ENCODE results near the gene STARD3NL. TPM values are rescaled to one million over a fixed set of nuclear protein-coding genes. Genes with fewer than 3 reads are reported as not detected.
"Not testable (repeated sequence)": the region's sequence is repeated elsewhere in the genome, so short reads cannot be mapped to it uniquely, and the experiment has no call there.

STARD3NL gene, protein sequence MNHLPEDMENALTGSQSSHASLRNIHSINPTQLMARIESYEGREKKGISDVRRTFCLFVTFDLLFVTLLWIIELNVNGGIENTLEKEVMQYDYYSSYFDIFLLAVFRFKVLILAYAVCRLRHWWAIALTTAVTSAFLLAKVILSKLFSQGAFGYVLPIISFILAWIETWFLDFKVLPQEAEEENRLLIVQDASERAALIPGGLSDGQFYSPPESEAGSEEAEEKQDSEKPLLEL
- 48.7 TPM for total RNA-seq

DNA sequence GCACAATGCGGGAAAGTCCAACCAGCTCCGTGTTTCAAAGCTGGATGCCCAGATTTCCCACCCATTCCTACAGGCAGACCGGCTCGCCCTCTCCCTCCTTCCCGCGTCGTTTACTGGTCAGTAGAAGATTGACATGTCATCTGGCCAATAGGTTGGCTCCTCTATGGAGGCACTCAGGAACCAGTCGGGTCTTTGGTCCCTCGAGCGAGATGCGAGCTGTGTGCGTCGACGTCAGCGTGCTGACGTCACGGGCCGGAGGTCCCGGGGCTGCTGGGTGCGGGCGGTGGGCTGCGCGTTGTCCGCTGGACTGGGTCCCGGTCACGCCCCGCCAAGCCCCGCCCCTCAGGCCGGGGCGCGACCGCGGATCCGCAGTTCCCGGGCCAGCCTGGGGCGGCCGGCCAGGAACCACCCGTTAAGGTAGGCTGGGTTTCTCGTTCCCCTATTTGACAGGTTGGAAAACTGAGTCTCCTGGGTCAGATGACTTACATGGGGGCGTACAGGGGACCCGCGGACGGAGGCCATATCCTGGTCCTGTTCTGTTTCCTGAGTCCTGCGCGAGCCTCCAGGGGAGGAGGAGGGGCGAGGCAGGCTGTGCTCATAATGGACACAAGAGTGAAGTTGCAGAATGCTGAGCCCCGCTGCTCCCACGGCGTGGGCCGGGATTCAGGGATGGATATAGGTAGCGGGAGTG is at the start of gene STARD3NL:
Gene STARD3NL (plus strand): TSS at position 242 of the 691 bp plus-strand sequence. CDS start 29,260 bp downstream, outside the sequence.
- peak; percentile 100 for DNase-seq

DNA sequence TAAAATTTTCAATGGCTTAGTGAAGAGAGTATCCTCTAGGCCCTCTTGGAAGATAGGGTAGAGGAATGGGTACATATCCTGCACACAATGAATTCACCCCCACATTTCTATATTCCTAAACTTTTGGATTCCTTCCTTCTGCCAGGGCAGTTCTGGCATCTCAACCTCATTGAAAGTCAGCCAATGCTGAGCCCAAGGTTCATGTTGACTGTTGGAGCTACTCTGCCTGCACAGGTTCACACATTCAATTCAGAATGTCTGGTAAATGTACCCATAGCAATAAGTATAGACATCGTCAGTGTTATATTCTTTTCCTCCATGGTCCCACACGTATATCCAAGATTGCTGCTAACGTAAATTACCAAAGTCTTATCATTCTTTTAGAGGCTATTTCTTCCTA is 48.9 kb upstream of the STARD3NL start:
- DNase-seq, result no peak

DNA sequence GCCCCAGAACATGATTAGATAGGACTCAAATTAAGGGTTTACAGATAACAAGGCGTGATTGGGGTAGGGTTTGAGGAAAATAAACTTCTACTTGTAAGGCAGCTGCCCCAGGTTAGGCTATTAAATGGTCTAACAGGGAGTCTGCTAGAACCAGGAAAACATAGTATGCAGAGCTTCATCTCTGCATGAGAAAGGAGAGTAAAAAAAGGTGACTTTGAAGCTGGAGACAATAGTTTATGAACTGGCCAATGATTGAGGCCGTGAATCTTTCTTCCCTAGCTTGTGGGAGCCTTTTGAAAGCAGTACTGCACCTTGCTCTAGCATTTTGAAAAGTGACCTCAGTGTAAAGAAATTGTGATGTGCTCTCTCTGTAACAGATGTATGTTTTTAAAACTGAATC is 48.5 kb upstream of the STARD3NL start:
- no peak for DNase-seq

DNA sequence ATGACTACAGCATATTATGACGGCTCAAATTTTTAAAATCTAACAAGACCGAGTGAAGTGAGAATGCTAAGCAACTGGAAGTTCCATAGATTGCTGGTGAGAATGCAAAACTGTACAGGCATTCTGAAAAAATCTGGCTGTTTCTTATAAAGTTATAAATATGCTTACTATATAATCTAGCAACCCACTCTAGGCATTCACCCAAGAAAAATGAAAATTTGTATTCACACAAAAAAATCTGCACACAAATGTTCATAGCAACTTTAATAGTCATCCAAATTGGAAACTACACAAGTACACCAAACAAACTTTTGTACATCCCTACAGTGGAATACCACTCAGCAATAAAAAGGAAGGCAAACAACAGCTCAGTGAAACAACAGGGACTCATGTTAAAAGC is 39.9 kb upstream of the STARD3NL start:
- DNase-seq, result no peak

DNA sequence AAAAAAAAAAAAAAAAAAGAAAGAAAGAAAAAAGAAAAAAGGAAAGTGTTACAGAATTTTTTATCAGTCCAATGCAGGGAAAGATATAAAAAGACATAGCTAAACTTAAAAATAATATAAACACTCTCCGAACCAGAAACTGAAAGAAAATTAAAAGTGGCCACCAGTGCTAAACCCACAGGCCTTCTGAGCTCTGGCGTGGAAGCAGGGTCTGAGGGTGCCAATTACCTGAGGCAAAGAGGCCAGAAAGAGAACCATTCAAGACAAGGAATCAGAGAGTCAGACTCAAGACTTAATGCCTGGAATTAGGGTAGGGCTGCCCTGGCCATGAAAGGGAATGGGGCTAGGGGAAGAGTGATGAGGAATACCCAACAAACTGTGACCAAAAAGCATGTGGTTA is 36.9 kb upstream of the STARD3NL start:
- no peak for DNase-seq

DNA sequence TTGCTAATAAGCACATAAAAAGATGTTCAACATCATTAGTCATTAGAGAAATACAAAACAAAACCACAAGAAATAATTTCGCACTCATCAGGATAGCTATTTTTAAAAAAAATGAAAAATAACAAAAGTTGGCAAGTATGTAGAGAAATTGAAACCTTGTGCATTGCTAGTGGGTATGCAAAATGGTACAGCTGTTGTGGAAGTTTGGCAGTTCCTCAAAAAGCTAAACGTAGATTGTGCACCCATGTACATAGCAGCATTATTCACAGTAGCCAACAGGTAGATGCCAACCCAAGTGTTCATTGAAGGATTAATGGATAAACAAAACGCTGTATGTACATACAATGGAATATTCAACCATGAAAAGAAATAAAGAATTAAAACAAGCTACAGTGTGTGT is 35.3 kb upstream of the STARD3NL start:
- peak; percentile 12 for DNase-seq

DNA sequence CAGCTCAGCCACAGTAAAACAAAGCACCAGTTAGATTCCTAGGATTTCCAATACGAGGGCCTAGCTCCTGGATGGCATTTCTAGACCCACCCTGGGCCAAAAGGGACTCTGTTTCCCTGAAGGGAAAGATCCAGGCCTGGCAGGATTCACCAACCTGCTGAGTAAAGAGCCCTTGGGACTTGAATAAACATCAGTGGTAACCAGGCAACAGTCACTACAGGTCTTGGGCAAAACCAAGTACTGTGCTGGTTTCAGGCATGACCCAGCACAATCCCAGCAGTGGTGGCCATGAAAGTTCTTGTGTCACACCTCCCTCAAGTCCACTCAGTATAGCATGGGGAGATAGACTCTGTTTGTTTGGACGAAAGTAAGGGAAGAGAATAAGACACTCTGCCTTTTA is 31.0 kb upstream of the STARD3NL start:
- no peak for DNase-seq

DNA sequence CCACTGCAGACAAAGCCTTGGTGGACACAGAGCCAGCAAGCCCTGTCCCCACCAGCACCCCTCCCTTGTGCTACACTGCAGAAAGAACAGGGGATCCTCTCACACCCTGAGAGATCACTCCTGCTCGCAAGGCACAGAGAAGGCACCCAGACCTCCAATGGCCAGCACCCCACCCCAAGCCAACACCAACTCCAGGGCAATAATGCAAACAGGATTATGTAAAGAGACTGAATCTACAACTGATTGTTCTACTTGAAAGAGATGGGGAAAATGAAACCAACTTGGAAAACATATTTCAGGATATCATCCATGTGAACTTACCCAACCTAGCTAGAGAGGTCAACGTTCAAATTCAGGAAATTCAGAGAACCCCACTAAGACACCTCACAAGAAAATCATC is 26.5 kb upstream of the STARD3NL start:
- DNase-seq, result no peak

DNA sequence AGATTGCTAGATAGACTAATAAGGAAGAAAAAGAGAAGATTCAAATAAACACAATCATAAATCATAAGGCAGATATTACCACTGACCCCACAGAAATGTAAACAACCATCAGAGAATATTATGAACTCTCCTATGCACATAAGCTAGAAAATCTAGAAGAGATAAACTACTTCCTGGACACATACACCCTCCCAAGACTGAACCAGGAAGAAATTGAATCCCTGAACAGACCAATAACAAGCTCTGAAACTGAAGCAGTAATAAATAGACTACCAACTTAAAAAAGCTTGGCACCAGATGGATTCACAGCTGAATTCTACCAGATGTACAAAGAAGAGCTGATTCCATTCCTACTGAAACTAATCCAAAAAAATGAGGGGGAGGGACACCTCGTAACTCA is 24.5 kb upstream of the STARD3NL start:
- DNase-seq, result no peak

DNA sequence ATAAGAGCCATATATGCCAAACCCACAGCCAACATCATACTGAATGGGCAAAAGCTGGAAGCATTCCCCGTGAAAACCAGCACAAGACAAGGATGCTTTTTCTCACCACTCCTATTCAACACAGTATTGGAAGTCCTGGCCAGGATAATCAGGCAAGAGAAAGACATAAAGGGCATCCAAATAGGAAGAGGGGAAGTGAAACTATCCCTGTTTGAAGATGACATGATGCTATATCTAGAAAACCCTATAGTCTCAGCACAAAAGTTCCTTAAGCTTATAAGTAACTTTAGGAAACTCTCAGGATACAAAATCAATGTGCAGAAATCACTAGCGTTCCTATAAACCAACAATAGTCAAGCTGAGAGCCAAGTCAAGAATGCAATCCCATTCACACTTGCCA is 23.8 kb upstream of the STARD3NL start:
- no peak for DNase-seq

DNA sequence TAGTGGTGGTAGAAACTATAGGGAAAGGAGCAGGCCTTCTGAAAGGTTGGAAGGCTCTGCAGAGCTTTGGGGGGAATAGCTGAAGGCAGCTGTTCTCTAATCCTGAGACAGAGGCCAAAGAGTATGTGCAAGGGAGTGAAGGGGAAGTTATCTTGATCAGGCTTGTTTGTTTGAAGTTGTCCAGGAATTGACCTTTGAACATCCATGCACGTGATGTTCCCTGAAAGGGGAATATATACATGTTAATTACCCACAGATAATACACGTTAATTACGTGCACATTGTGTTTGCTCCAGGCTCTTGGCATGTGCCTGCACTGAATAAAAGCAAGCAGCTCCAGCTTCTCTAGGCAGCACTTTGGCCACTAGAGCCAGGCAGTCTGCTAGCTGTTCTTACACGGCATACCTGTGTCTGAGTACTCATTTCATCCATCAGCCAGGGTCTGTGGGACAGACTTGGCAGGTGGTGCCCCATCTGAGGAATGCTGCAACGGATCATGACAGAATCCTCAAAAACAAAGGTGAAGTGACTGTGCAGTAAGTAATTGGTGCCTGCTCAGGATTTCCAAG is 18.0 kb upstream of the STARD3NL start:
- no peak for DNase-seq

DNA sequence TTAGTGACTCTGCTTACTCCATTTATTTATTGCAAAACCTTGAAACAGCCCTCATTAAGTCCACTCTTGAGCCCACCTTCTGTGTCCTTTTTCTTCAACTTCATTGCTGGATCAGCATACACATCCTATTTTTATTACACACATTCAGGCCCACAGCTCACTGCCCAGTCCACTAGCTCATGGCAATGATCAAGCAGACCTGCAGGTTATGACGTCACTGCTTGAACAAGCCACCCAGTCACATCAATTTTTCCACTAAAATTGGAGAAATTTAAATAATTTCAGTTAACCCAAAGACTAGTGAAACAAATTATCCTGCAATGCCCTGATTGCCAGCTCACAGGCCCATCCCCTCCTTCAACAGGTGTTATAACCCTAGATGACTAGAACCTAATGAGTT is 16.0 kb upstream of the STARD3NL start:
- DNase-seq, result no peak

DNA sequence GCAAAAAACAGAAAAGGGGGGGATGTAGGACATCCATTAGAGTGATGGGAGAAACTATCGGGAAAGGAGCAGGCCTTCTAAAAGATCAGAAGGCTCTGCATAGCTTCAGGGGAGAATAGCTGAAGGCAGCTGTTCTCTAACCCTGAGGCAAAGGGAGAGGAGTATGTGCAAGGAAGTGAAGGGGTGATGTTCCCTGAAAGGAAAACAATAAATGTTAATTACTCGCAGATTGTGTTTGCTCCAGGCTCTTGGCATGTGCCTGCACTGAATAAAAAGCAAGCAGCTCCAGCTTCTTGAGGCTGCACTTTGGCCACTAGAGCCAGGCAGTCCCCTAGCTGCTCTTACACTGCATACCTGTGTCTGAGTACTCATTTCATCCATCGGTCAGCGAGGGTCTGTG is 14.4 kb upstream of the STARD3NL start:
- DNase-seq, result no peak

DNA sequence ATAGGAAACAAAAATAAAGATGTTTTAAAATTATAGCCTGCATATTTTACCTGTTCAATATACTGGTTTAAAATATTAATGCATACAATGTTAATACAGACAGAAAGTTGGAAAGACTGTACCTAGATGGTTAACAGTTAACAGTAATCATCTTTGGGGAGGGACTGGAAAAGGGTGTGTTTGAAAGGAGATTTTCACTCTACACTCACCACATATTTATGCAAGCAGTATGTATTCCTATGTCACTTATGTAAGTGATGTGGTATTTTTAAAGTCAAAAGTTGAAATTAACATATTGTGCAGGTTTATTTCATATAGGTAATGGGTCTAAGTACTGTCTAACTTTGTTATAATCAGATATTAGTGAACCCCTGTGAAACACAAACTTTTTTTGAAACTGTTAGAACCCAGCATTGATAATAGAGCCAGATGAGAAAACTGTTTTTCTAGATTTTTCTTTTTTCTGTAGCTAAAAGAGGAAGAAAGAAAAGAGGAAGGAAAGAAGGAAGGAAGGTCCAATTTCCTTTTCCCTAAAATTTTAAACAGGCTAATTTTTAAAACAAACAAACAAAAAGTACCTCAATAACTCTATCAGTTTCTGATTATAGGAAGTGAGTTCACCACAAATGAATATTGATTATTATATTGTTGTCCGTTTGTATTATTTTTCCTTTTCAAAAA is 9.0 kb upstream of the STARD3NL start:
- DNase-seq, result no peak

DNA sequence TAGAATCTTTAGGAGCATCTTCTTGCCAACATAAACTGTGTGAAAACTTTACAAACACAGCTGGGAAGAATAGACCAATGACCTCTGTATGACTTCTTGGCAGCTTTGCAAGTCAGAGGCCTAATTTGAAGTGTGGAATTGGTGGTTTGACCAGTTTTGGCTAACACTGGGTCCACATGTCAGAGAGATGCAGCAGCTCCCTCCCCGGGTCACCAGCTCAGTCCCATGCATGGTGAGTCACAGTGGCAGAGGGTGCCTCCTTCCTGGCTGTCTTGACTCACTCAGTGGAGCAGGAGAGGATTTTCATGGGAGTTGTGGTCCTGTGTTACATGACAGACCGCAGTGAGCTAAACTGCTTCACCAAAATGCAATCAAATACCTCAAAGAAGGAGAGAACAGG is 8.2 kb upstream of the STARD3NL start:
- peak; percentile 70 for DNase-seq

DNA sequence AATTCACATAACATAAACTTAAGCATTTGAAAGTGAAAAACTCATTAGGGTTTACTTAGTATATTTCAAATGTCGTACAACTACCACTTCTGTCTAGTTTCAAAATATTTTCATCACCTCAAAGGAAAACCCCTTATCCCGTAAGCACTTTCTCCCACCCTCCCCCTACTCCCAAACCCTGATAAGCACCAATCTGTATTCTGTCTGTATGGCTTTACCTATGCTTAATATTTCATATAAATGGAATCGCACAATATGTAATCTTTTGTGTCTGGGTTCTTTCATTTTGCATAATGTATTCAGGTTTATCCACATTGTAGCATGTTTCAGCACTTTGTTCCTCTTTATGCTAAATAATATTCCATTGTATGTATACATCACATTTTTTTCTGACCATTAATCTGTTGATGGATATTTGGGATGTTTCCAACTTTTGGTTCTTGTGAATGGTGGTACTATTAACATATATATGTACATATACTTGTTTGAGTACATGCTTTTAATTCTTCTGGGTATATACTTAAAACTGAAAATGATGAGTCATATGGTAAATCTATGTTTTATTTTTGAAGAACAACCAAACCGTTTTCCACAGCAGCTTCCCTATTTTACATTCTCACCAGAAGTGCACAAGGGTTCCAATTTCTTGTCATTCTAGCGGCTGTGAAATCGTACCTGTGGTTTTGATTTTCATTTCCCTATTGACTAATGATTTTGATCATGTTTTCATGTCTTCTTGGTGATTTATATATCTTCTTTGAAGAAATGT is 6.2 kb upstream of the STARD3NL start:
- DNase-seq, result no peak

DNA sequence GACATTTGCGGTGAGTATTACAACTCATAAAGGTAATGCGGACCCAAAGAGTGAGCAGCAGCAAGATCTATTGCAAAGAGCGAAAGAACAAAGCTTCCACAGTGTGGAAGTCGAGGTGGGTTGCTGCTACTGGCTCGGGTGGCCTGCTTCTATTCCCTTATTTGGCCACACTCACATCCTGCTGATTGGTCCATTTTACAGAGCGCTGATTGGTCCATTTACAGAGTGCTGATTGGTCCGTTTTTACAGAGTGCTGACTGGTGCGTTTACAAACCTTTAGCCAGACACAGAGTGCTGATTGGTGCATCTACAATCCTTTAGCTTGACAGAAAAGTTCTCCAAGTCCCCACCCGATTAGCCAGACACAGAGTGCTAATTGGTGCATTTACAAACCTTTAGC is 2.5 kb upstream of the STARD3NL start:
- not testable (repeated sequence) for DNase-seq

DNA sequence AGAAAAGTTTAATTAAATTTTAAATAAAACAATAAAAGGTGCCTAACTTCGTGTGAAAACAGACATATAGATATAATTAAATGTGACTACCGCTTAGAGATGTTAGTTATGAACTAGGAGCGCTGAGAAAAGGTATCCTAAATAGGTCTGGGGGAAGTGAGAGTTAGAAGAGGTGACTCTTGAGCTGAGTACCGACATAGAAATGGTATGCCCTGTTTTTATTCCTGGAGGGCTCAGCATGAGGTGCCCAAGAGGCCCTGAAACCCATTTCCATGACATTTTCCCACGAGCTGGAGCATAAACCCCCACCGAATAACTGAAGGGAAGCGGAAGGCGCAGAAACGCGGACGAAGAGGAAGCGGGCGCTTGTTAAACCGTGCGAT is 433 bp upstream of the STARD3NL start:
- no peak for DNase-seq

DNA sequence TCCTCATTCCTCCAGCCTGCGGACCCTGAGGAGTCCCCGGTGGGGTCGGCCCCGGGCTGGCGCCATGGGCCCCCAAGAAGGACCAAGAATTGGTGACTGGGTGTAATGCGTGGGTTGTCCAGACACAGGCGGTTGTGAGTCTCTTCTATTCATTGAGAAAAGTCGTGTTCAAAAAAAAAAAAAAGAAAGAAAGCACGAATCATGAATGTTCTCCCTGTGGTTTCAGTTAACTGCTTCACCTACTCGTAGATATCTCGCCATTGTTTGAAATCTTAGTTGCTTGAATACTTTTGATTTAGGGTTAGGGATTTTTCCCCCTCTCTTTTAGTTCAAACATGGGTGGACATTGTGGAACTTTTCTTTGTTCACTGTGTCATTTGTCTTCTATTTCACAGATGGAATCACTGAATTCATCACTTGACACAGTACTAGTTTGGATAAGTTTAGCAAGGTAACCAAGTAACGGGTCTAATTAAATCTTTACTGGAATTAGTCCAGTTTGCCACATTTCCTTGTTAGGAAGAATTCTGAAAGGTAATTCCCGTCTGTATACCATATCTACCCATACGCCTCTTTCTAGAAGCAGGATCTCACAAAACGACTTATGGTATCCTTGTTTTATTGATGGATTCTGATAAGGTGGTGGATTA is 775 bp downstream of the STARD3NL start:
- no peak for DNase-seq

DNA sequence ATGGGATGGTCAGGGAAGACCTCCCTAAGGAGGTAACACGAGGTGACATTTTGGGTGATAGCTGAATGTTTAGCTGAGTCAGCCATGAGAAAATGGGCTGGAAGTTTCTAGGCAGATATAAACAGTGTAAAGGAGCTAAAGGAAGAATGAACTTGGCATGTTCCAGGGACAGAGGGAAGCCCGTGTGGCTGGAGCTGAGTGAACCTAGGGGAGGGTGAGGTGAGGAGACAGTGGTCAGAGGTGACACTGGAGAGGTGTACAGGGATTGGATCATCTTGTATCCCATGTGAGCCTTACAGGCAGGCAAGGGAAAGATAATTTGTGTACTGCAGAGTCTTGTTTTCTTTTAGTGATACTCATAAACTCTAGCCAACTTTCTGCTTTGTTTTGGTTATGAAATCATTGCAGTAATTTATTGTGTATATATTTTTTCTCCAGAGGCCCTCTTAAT is 1.8 kb downstream of the STARD3NL start:
- peak; percentile 11 for DNase-seq

DNA sequence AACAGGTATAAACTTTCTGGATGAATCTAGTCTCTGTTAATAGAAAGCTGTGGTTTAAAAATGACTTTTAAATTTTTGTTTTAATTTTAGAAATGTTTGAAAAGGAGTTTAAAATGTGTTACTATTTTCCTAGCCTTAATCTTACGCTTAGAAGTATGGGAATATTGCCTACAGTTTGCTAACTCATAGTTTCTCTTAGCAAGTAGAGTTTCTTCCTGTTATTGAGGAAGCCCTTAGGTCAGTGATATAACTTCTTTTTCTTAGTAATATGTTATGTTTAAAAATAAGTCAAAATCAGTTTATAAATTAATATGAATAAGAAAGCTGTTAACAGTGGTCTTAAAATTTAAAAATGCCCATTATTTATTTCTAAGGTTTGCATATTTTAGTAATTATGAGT is 3.1 kb downstream of the STARD3NL start:
- DNase-seq, result no peak

DNA sequence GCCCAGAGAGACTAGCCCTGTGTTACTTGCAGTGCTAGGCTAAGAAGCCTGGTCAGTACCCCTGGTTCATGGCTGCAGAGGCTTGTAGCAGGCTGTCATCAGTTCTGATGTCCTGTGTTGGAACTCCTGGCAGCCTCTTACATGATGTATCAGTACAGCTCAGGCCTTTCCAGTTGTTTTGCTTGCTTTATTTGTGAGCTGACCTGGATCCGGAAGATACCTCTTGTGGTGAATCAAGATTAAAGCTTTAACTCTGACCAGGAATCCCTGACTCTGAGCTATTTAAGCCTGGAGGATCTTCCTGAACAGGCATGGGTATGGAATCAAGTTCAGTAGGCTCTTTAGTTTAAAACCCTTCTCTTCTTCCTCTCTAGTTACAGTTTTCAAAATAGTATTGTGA is 4.4 kb downstream of the STARD3NL start:
- DNase-seq, result no peak

All from tongue (tissue), 2 donors.